ENCODE measurements around the gene LRATD1. TPM values are rescaled to one million over a fixed set of nuclear protein-coding genes. Genes with fewer than 3 reads are reported as not detected.

The LRATD1 gene
- total RNA-seq, 2 donors from 2014 or later: 4.1 to 6.6 TPM

GRCh38 chr2:14635391-14635871 lies 2.9 kb downstream of the LRATD1 start:
- no peaks in the 10 kb centered on the region for H3K36me3 ChIP-seq
- ATAC-seq (ENCODE audit: insufficient number of reproducible peaks, low FRiP score, low read depth): peak; percentile 5
- TF ChIP-seq, protein P1, sequence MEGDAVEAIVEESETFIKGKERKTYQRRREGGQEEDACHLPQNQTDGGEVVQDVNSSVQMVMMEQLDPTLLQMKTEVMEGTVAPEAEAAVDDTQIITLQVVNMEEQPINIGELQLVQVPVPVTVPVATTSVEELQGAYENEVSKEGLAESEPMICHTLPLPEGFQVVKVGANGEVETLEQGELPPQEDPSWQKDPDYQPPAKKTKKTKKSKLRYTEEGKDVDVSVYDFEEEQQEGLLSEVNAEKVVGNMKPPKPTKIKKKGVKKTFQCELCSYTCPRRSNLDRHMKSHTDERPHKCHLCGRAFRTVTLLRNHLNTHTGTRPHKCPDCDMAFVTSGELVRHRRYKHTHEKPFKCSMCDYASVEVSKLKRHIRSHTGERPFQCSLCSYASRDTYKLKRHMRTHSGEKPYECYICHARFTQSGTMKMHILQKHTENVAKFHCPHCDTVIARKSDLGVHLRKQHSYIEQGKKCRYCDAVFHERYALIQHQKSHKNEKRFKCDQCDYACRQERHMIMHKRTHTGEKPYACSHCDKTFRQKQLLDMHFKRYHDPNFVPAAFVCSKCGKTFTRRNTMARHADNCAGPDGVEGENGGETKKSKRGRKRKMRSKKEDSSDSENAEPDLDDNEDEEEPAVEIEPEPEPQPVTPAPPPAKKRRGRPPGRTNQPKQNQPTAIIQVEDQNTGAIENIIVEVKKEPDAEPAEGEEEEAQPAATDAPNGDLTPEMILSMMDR (IDR thresholded peaks at IDR 0.05): no peak
- peak overlapping the region; percentile 81 for H3K4me3 ChIP-seq
- H3K4me1 ChIP-seq (ENCODE audit: control insufficient read depth in 1 of 2, low read depth in 2 of 2): peaks cover 0 to 27% of the 10 kb centered on the region in 2 donors
- no peaks in the 10 kb centered on the region for H3K9me3 ChIP-seq
- H3K27ac ChIP-seq: peak overlapping the region; percentile 86
- peak; percentile 17 for DNase-seq (ENCODE audit: low spot score)
- H3K27me3 ChIP-seq (replicated peaks; ENCODE audit: insufficient read depth): no peaks in the 10 kb centered on the region

DNA sequence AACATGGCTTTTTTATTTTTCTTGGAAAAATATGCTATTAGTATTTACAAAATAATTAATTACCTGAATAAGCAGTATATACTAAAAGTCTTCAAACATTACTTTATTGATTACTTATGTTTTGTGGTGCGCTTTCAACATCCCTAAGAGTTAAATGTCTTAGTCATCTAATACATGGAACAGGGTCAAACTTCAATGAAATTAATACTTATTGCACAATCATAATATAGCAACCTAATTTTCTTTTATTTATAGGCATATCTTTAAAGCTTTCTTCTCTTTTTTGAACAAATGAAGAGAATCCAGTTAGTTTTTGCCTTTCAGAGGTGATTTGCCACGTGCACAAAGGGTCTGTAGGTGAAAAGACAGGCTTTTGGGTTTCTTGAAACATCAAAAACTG lies 6.0 kb downstream of the LRATD1 start:
- H3K36me3 ChIP-seq: no peaks in the 10 kb centered on the region
- H3K4me1 ChIP-seq (ENCODE audit: control insufficient read depth in 1 of 2, low read depth in 2 of 2): peaks cover 0 to 17% of the 10 kb centered on the region in 2 donors
- H3K9me3 ChIP-seq: no peaks in the 10 kb centered on the region
- no peak for DNase-seq (ENCODE audit: low spot score)
- no peak overlapping the region for H3K27ac ChIP-seq
- TF ChIP-seq, protein P1 (IDR thresholded peaks at IDR 0.05): no peak
- no peak for ATAC-seq (ENCODE audit: insufficient number of reproducible peaks, low FRiP score, low read depth)
- no peak overlapping the region for H3K4me3 ChIP-seq
- no peaks in the 10 kb centered on the region for H3K27me3 ChIP-seq (replicated peaks; ENCODE audit: insufficient read depth)

- DNase-seq (ENCODE audit: low spot score): no peak
- H3K36me3 ChIP-seq: no peaks in the 10 kb centered on the region
- H3K27me3 ChIP-seq (replicated peaks; ENCODE audit: insufficient read depth): no peaks in the 10 kb centered on the region
- no peak for ATAC-seq (ENCODE audit: insufficient number of reproducible peaks, low FRiP score, low read depth)
- no peak overlapping the region for H3K4me3 ChIP-seq
- H3K9me3 ChIP-seq: no peaks in the 10 kb centered on the region
- H3K4me1 ChIP-seq (ENCODE audit: control insufficient read depth in 1 of 2, low read depth in 2 of 2): peaks cover 0 to 5% of the 10 kb centered on the region in 2 donors
- TF ChIP-seq, protein P1 (IDR thresholded peaks at IDR 0.05): no peak
- no peak overlapping the region for H3K27ac ChIP-seq
Measured at GRCh38 chr2:14641116-14641515, 8.6 kb downstream of the LRATD1 start.

DNA sequence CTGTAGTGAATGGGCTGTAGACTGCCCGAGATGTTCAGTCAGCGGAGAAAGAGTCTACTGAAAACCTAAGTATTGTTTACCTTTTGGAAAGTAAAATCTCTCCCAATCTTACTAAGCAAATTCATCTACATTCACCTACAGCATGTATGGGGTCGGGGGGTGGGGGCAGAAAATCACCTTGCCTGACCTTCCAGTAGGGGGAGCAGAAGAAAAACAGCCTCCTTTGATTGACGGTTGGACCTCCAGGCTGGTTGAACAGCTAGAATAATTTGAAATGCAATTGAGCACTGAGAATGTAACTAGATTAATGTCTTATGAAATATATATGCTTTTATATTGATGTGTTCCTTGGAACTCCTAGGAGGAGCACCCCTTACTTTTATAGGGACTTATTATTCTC lies 10.0 kb downstream of the LRATD1 start:
- H3K27me3 ChIP-seq (replicated peaks; ENCODE audit: insufficient read depth): no peaks in the 10 kb centered on the region
- TF ChIP-seq, protein P1 (IDR thresholded peaks at IDR 0.05): no peak
- H3K9me3 ChIP-seq: no peaks in the 10 kb centered on the region

DNA sequence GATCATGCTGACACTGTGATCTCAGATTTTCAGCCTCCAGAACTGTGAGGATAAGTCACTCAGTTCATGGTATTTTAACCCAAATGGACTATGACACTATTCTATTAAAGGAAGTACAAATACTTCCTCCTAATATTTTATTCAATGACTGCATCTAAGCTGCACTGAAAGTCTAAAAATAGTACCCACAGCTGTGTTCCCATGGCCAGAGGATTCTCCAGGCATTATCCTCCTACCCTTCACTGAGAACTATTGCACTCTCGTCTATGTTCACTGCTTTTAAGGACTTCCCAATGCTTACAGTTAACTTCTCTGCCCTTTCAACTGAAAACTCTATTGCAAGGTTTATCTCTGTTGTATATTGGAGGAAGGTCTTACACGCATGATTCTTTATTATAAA lies 15.2 kb downstream of the LRATD1 start:
- Histone ChIP-seq H3K36me3 (no peaks in the 10 kb centered on the region), H3K4me3 (no peak overlapping the region), H3K4me1 (ENCODE audit: control insufficient read depth in 1 of 2, low read depth in 2 of 2) (no peaks in the 10 kb centered on the region), H3K27me3 (replicated peaks; ENCODE audit: insufficient read depth) (no peaks in the 10 kb centered on the region), H3K27ac (no peak overlapping the region), H3K9me3 (no peaks in the 10 kb centered on the region)
- DNase-seq (ENCODE audit: low spot score) (no peak), ATAC-seq (ENCODE audit: insufficient number of reproducible peaks, low FRiP score, low read depth) (no peak)
- TF ChIP-seq, protein P1 (IDR thresholded peaks at IDR 0.05): no peak

More for the DNA sequence above, 10.0 kb downstream of the LRATD1 start:
- Histone ChIP-seq H3K36me3 (no peaks in the 10 kb centered on the region), H3K27ac (no peak overlapping the region), H3K4me1 (ENCODE audit: control insufficient read depth in 1 of 2, low read depth in 2 of 2) (no peaks in the 10 kb centered on the region), H3K4me3 (no peak overlapping the region)
- no peak for ATAC-seq (ENCODE audit: insufficient number of reproducible peaks, low FRiP score, low read depth)
- no peak for DNase-seq (ENCODE audit: low spot score)
